Measurements from ENCODE around the gene ANKRD13A.

Gene ANKRD13A

DNA sequence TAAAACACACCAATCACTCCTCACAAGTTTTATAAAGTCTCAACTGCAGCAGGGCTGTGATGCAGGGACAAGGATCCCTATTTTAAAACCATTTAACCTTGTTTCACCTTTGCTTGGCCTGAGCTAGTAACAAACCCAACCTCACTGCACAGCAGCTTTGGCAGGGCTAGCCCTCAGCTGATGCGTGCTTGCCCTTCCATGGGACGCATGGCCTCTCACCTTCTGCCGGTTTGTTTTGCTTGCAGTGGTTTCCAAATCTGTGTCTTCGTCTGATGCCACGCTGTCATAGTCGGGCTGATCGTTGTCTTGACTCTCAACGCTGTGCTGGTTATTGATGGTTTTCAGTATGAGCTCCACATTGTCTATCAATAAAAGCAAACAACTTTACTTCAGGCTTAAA lies 46.4 kb upstream of the ANKRD13A start:
- H3K4me1 ChIP-seq, result 0 out of 2 replicates have a peak, but pooled peaks cover 2% of the 10 kb centered on the region
- peaks cover 21% of the 10 kb centered on the region for H3K36me3 ChIP-seq
- DNase-seq, result no peak
- no peak overlapping the region for H3K4me3 ChIP-seq (ENCODE audit: low read depth, low read length)
- H3K9me3 ChIP-seq, result no peaks in the 10 kb centered on the region
- TF ChIP-seq, protein P1, sequence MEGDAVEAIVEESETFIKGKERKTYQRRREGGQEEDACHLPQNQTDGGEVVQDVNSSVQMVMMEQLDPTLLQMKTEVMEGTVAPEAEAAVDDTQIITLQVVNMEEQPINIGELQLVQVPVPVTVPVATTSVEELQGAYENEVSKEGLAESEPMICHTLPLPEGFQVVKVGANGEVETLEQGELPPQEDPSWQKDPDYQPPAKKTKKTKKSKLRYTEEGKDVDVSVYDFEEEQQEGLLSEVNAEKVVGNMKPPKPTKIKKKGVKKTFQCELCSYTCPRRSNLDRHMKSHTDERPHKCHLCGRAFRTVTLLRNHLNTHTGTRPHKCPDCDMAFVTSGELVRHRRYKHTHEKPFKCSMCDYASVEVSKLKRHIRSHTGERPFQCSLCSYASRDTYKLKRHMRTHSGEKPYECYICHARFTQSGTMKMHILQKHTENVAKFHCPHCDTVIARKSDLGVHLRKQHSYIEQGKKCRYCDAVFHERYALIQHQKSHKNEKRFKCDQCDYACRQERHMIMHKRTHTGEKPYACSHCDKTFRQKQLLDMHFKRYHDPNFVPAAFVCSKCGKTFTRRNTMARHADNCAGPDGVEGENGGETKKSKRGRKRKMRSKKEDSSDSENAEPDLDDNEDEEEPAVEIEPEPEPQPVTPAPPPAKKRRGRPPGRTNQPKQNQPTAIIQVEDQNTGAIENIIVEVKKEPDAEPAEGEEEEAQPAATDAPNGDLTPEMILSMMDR (IDR thresholded peaks at IDR 0.05; ENCODE audit: low read depth, low read length), result no peak
- H3K27me3 ChIP-seq, result no peaks in the 10 kb centered on the region

DNA sequence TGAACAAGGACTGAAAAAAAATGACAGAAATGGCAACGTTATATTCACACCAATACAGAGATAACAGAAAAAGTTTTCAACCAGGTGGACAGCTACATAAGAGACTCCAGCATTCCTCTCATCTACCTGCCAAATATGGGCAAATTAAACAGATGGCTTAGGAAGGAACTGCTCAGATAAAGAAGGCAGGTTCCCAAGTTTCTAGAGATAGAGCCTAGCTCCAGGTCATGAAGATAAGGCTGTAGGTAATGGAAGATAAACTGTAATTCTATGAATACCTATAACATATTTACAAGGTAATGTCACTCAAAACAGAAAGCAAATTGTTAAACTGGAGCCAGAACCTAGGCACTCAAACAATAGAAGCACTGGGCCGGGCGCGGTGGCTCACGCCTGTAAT lies 45.6 kb upstream of the ANKRD13A start:
- Histone ChIP-seq H3K4me1 (0 out of 2 replicates have a peak, but pooled peaks cover 2% of the 10 kb centered on the region), H3K36me3 (peaks cover 21% of the 10 kb centered on the region), H3K9me3 (no peaks in the 10 kb centered on the region), H3K4me3 (ENCODE audit: low read depth, low read length) (no peak overlapping the region), H3K27me3 (no peaks in the 10 kb centered on the region)
- no peak for DNase-seq
- TF ChIP-seq, protein P1 (IDR thresholded peaks at IDR 0.05; ENCODE audit: low read depth, low read length), result no peak

DNA sequence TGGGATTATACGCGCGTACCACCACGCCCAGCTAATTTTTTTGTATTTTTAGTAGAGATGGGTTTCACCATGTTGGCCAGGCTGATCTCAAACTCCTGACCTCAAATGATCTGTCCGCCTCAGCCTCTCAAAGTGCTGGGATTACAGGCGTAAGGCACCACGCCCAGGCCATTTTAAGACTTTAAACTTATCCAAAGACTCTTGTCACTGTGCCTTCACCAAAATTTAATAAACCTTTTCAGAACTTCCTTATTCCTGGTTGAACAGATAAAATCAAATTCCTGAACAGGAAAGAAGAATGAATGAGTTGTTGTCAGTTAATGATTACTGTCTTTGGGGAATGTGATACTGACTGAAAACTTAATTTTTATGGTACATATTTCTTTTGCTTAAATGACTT lies 40.9 kb upstream of the ANKRD13A start:
- no peak for DNase-seq
- TF ChIP-seq, protein P1 (IDR thresholded peaks at IDR 0.05; ENCODE audit: low read depth, low read length), result no peak
- H3K36me3 ChIP-seq, result peaks cover 9% of the 10 kb centered on the region

DNA sequence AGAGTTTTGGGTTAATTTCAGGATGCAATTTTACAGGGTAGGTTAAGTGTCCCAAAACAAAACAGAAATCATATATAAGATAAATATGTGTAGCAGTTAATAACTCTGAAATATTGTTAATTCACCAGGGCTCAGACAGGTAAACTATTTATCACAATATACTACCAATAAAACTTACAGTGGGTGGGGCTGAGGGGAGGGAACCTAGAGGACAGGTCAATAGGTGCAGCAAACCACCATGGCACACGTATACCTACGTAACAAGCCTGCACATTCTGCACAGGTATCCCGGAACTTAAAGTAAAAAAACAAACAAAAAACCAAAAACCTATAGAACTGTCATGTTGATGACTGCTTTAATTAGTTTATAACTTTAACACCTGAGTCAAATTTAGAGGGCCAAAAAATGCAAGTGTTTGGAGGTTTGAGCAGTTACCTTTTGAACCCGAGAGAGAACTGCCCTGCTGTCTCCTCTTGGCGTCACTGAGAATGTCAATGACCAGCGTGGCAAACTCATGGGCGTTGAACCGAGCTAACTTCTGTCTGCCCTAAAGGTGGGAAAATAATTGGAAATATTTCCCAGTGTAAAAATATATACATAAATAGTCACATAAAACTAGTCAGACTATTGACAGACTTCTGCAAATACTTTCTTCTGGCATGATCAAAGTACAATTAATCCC lies 39.7 kb upstream of the ANKRD13A start:
- Histone ChIP-seq H3K4me3 (ENCODE audit: low read depth, low read length) (no peak overlapping the region), H3K4me1 (no peaks in the 10 kb centered on the region), H3K36me3 (peaks cover 9% of the 10 kb centered on the region), H3K27me3 (no peaks in the 10 kb centered on the region), H3K9me3 (no peaks in the 10 kb centered on the region)
- TF ChIP-seq, protein P1 (IDR thresholded peaks at IDR 0.05; ENCODE audit: low read depth, low read length), result no peak
- DNase-seq, result no peak

More for the DNA sequence above, 40.9 kb upstream of the ANKRD13A start:
- Histone ChIP-seq H3K4me3 (ENCODE audit: low read depth, low read length) (no peak overlapping the region), H3K9me3 (no peaks in the 10 kb centered on the region), H3K27me3 (no peaks in the 10 kb centered on the region), H3K4me1 (no peaks in the 10 kb centered on the region)

DNA sequence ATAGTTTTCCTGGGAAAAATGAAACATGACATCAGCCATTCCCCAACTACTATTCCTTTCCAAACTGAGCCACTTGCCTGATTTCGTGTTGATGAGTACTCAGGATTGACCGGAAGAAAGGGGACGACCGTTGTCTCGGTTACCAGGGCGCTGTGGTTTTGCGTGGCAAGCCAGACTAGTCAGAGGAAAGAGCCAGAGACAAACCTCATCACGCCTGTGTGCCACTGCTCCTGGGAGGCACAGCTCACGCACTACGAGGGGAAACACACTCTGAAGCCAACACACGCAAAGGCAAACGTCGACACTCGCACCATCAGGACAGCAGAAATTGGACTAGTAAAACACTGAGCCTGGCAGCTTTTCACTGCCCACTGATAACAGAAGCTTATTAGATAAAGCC lies 38.0 kb upstream of the ANKRD13A start:
- no peaks in the 10 kb centered on the region for H3K4me1 ChIP-seq

DNA sequence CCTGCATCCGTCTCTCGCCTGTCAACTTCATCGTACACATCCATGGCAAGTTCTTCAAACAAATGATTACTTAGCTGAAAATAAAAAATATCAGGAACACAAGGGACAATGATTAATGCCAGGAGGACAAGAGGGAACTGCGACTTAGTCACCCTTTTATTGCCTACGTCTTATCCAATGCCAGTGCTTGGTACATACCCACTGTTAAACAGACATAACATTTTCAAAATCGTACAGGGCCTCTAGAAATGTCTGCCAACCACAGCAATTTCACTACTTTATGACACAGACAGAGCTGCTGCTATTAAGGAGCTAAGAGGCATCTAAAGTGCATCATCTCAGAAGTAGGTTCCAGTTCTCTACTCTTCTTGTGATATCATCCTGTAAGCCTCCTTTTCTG lies 37.6 kb upstream of the ANKRD13A start:
- Histone ChIP-seq H3K4me1 (no peaks in the 10 kb centered on the region), H3K9me3 (no peaks in the 10 kb centered on the region), H3K4me3 (ENCODE audit: low read depth, low read length) (no peak overlapping the region), H3K36me3 (peaks cover 18% of the 10 kb centered on the region), H3K27me3 (no peaks in the 10 kb centered on the region)
- TF ChIP-seq, protein P1 (IDR thresholded peaks at IDR 0.05; ENCODE audit: low read depth, low read length), result no peak
- DNase-seq, result no peak

More for the DNA sequence above, 38.0 kb upstream of the ANKRD13A start:
- Histone ChIP-seq H3K9me3 (no peaks in the 10 kb centered on the region), H3K27me3 (no peaks in the 10 kb centered on the region), H3K36me3 (peaks cover 18% of the 10 kb centered on the region), H3K4me3 (ENCODE audit: low read depth, low read length) (no peak overlapping the region)
- TF ChIP-seq, protein P1 (IDR thresholded peaks at IDR 0.05; ENCODE audit: low read depth, low read length), result no peak
- no peak for DNase-seq
